HepG2 (cell line): ENCODE measurements around the gene KIZ. TPM values are rescaled to one million over a fixed set of nuclear protein-coding genes. Genes with fewer than 3 reads are reported as not detected.

ENCODE experiments used
- ESRRA ChIP-seq: sonication (generic); formaldehyde crosslinking; IDR thresholded peaks from 2 replicates; pipeline ENCODE4 v1.5.1; 2020; ENCODE audit warnings: mild to moderate bottlenecking, low read depth, missing genetic modification reagents
- FOXO1 ChIP-seq: sonication (generic); formaldehyde crosslinking; IDR thresholded peaks from 2 replicates; pipeline ENCODE4 v1.4.0; 2020; ENCODE audit warnings: missing genetic modification reagents
- GTF2F1 ChIP-seq: fragments of 150-350 bp; IDR thresholded peaks from 2 replicates; pipeline ENCODE4 v1.6.1; 2014; ENCODE audit warnings: low read length
- JUN ChIP-seq: sonication (generic); formaldehyde crosslinking; IDR thresholded peaks from 2 replicates; pipeline ENCODE4 v1.4.0; 2020; ENCODE audit warnings: mild to moderate bottlenecking, missing genetic modification reagents
- KAT7 ChIP-seq: IDR thresholded peaks from 2 replicates; pipeline ENCODE4 v1.6.1; 2018; ENCODE audit warnings: borderline replicate concordance, missing compliant biosample characterization
- KMT2B ChIP-seq: IDR thresholded peaks from 2 replicates; pipeline ENCODE4 v1.6.1; 2016; ENCODE audit warnings: missing genetic modification reagents, missing compliant biosample characterization
- MTF1 ChIP-seq: sonication (generic); formaldehyde crosslinking; IDR thresholded peaks from 2 replicates; pipeline ENCODE4 v1.5.0; 2020; ENCODE audit warnings: missing genetic modification reagents
- NFIB ChIP-seq: sonication (generic); formaldehyde crosslinking; IDR thresholded peaks from 2 replicates; pipeline ENCODE4 v1.9.0; 2021; ENCODE audit warnings: missing genetic modification reagents, mild to moderate bottlenecking, borderline replicate concordance
- NKX3-1 ChIP-seq: sonication (generic); formaldehyde crosslinking; IDR thresholded peaks from 2 replicates; pipeline ENCODE4 v1.5.0; 2020; ENCODE audit warnings: missing genetic modification reagents
- RARG ChIP-seq: sonication (generic); formaldehyde crosslinking; IDR thresholded peaks from 2 replicates; pipeline ENCODE4 v1.4.0; 2020; ENCODE audit warnings: low read depth, mild to moderate bottlenecking, missing genetic modification reagents
- ZHX2 ChIP-seq, 2 experiments: sonication (generic) in 1 of 2; formaldehyde crosslinking in 1 of 2; IDR thresholded peaks; 2 replicates each; pipeline versions ENCODE4 v1.6.1 to v1.9.0; 2014 to 2022; ENCODE audit warnings: antibody characterized with exemption in 1 of 2, borderline replicate concordance in 1 of 2, inconsistent platforms in 1 of 2, low read depth in 1 of 2, missing genetic modification reagents in 1 of 2
- ZNF234 ChIP-seq: sonication (generic); formaldehyde crosslinking; conservative IDR thresholded peaks from 2 replicates; pipeline ENCODE4 v1.5.1; 2020; ENCODE audit warnings: mild to moderate bottlenecking, missing genetic modification reagents
- ZNF329 ChIP-seq: sonication (generic); formaldehyde crosslinking; IDR thresholded peaks from 2 replicates; pipeline ENCODE4 v1.9.0; 2021; ENCODE audit warnings: low read depth, mild to moderate bottlenecking, missing genetic modification reagents
- ZNF441 ChIP-seq: sonication (generic); formaldehyde crosslinking; IDR thresholded peaks from 2 replicates; pipeline ENCODE4 v1.7.0; 2021; ENCODE audit warnings: missing genetic modification reagents, borderline replicate concordance
- ZNF512 ChIP-seq: sonication (generic); formaldehyde crosslinking; IDR thresholded peaks from 2 replicates; pipeline ENCODE4 v1.4.0; 2020; ENCODE audit warnings: mild to moderate bottlenecking, missing genetic modification reagents
- ZNF546 ChIP-seq: sonication (generic); formaldehyde crosslinking; conservative IDR thresholded peaks from 2 replicates; pipeline ENCODE4 v1.8.1; 2023; ENCODE audit warnings: mild to moderate bottlenecking, missing genetic modification reagents
- ZNF670 ChIP-seq: sonication (generic); formaldehyde crosslinking; IDR thresholded peaks from 2 replicates; pipeline ENCODE4 v1.8.0; 2022; ENCODE audit warnings: mild to moderate bottlenecking, missing genetic modification reagents, borderline replicate concordance
- polyA plus RNA-seq, 8 experiments: library from polyadenylated mRNA; depleted of rRNA in 3 of 8; stranded (reverse) in 7 of 8; unstranded in 1 of 8; fragments of >200 nt; fragmentation: Illumina TruSeq in 4 of 8; extraction: Trizol in 4 of 8; gene quantifications; 2 replicates each; pipeline versions ENCODE4 v1.2.1 to v1.2.3, GENCODE V29; 2011 to 2016; ENCODE audit warnings: low read depth in 4 of 8, missing spikeins in 1 of 8, mixed read lengths in 1 of 8; ENCODE audit not compliant: insufficient read depth in 1 of 8
- total RNA-seq, 5 experiments: library from RNA; depleted of rRNA; stranded (reverse); fragments of >200 nt; fragmentation: Illumina TruSeq; extraction: Trizol; gene quantifications; 2 replicates each; pipeline ENCODE4 v1.2.3, GENCODE V29; 2016; ENCODE audit warnings: low read depth in 1 of 5
- TF ChIP-seq, protein P1 (sequence below): sonication (generic); formaldehyde crosslinking; conservative IDR thresholded peaks from 2 replicates; pipeline ENCODE4 v1.4.0; 2020; ENCODE audit warnings: missing genetic modification reagents

KIZ gene
- total and polyA plus RNA-seq, 2 of the 13 experiments (the other 11 are each of a cell fraction or from before 2014, with no cell fraction given): 46.3 to 114 TPM

DNA sequence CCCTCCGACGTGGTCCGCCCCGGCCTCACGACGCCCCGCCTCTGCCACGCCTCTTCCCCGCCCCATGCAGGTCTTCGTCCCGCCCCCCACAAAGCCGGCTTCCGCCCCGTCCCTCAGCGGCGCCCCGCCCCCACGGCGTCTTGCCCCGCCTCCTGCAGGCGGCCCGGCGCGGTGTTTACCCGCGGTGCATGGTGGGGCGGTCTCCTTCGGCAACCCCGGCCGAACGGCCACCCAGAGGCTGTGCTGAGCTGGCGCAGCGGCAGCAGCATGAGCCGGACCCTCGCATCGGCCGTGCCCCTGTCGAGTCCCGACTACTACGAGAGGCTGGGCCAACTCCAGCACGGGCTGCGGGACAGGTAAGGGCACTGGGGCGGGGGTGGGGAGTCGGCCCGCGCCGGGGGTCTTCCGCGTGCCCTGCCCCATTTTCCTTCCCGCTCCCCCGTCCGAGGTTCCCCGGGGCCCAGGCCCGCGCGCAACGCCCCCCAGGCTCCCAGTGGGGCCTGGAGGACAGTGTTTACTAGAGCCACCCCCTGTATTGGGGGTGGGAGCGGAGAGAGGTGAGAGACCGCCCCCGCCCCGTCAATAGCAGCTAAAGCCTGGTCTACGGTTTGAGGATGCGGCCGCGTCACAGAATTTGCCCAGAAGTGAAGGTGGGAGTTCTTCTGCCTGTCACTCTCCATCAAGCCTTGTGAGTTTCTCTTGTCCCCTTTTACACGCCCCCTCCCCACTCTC is at the start of gene KIZ (continued):
- peak; percentile 96 for TF ChIP-seq FOXO1 (CRISPR knock-in tag)
- TF ChIP-seq KAT7 (CRISPR knock-in tag): peak; percentile 93
- no peak for TF ChIP-seq NFIB (CRISPR knock-in tag)
- TF ChIP-seq, protein P1, sequence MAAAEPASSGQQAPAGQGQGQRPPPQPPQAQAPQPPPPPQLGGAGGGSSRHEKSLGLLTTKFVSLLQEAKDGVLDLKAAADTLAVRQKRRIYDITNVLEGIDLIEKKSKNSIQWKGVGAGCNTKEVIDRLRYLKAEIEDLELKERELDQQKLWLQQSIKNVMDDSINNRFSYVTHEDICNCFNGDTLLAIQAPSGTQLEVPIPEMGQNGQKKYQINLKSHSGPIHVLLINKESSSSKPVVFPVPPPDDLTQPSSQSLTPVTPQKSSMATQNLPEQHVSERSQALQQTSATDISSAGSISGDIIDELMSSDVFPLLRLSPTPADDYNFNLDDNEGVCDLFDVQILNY (CRISPR knock-in tag): peak; percentile 59; the same call in 1 of the 2 replicates
- TF ChIP-seq ZNF234: 0 out of 2 replicates have a peak, but pooled peaks have one; percentile 85
- no peak for TF ChIP-seq ZNF441 (CRISPR knock-in tag)
- TF ChIP-seq ZHX2 (IDR thresholded peaks at IDR 0.05; ENCODE audit: low read depth): 0 out of 2 replicates have a peak, but pooled peaks have one; percentile 4
- TF ChIP-seq ZHX2 (CRISPR knock-in tag; IDR thresholded peaks at IDR 0.05; ENCODE audit: borderline replicate concordance): no peak
- peak; percentile 77; the same call in 1 of the 2 replicates for TF ChIP-seq ZNF546 (CRISPR knock-in tag)
- TF ChIP-seq ZNF512: 0 out of 2 replicates have a peak, but pooled peaks have one; percentile 40
- peak; percentile 87; the same call in 1 of the 2 replicates for TF ChIP-seq RARG (CRISPR knock-in tag)
- peak; percentile 67; the same call in 1 of the 2 replicates for TF ChIP-seq GTF2F1
- TF ChIP-seq ZNF329 (CRISPR knock-in tag): peak; percentile 43; the same call in 1 of the 2 replicates
- peak; percentile 95 for TF ChIP-seq KMT2B (CRISPR knock-in tag)
- peak; percentile 30; the same call in 1 of the 2 replicates for TF ChIP-seq ESRRA (CRISPR knock-in tag)
- TF ChIP-seq JUN (CRISPR knock-in tag): 0 out of 2 replicates have a peak, but pooled peaks have one; percentile 25
- no peak for TF ChIP-seq NKX3-1 (CRISPR knock-in tag)
- 0 out of 2 replicates have a peak, but pooled peaks have one; percentile 43 for TF ChIP-seq ZNF670 (CRISPR knock-in tag)
- no peak for TF ChIP-seq MTF1 (CRISPR knock-in tag)
